CD4-positive, alpha-beta T cell treated with Interleukin-6 at 100 ng/mL for 8 hours (primary cell): ENCODE results near the gene ABHD2.
"Not testable (repeated sequence)": the region's sequence is repeated elsewhere in the genome, so short reads cannot be mapped to it uniquely, and the experiment has no call there.

ENCODE experiments used
- DNase-seq: peaks from one replicate; pipeline ENCODE4 v3.0.0-alpha.2; 2020; ENCODE audit warnings: mixed read lengths, low spot score

Gene ABHD2

GRCh38 chr15:89075101-89075640, 13.1 kb upstream of the ABHD2 start:
- DNase-seq: no peak

- no peak for DNase-seq
These were observed 12.4 kb upstream of the ABHD2 start for GRCh38 chr15:89075846-89076245.

- no peak for DNase-seq
These were observed 10.5 kb upstream of the ABHD2 start for GRCh38 chr15:89077750-89078149.

- no peak for DNase-seq
These were observed 9.1 kb upstream of the ABHD2 start for GRCh38 chr15:89078851-89079810.

- DNase-seq: no peak
These were observed 6.4 kb upstream of the ABHD2 start for GRCh38 chr15:89081878-89082277.

- DNase-seq: no peak
These were observed 5.0 kb upstream of the ABHD2 start for GRCh38 chr15:89083246-89083645.

GRCh38 chr15:89085289-89085926, 2.8 kb upstream of the ABHD2 start:
- DNase-seq: no peak

GRCh38 chr15:89085933-89086332, 2.3 kb upstream of the ABHD2 start:
- DNase-seq: not testable (repeated sequence)

GRCh38 chr15:89086390-89086789, 1.9 kb upstream of the ABHD2 start:
- DNase-seq: not testable (repeated sequence)

- DNase-seq: no peak
These were observed 961 bp upstream of the ABHD2 start for GRCh38 chr15:89087161-89087829.

GRCh38 chr15:89088605-89089315, 504 bp downstream of the ABHD2 start:
- DNase-seq: no peak

- DNase-seq: no peak
These were observed 1.3 kb downstream of the ABHD2 start for GRCh38 chr15:89089316-89090230.

- DNase-seq: peak; percentile 60
These were observed 2.8 kb downstream of the ABHD2 start for GRCh38 chr15:89090791-89091626.

GRCh38 chr15:89091627-89092220, 3.5 kb downstream of the ABHD2 start:
- no peak for DNase-seq

GRCh38 chr15:89093509-89093908, 5.3 kb downstream of the ABHD2 start:
- DNase-seq: no peak

GRCh38 chr15:89095073-89095472, 6.8 kb downstream of the ABHD2 start:
- no peak for DNase-seq

- no peak for DNase-seq
These were observed 7.3 kb downstream of the ABHD2 start for GRCh38 chr15:89095556-89095955.

GRCh38 chr15:89096664-89097063, 8.4 kb downstream of the ABHD2 start:
- no peak for DNase-seq

- DNase-seq: no peak
These were observed 9.1 kb downstream of the ABHD2 start for GRCh38 chr15:89097313-89097712.
